Measurements from ENCODE around the gene SPOCK1. TPM values are rescaled to one million over a fixed set of nuclear protein-coding genes. Genes with fewer than 3 reads are reported as not detected.

SPOCK1 gene
- total and polyA plus RNA-seq, 9 of the 15 experiments (the other 6 are each of a cell fraction or from before 2014, with no cell fraction given), result 0.01 to 0.35 (median 0.04) TPM; not detected in 6

DNA sequence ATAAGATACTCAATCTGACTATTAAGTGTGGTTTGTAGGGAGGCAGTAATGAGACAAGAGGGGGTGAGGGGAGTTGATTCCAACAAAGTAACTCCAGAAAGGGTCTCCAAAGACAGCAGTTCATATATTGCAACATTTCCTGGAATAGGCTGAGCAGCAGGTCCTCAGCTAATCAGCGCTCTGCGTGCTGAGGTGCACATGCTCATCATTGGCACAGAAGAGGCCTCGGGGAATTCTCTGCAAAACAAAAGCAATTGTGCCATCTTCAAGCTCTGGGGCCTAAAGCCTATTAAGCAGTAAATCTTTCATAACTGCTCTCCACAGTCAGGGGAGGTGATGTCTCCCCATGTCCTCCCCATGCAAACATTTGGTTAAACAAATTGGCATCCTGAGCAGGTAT, 357.3 kb downstream of the SPOCK1 start (continued):
- TF ChIP-seq STAG1 (CRISPR knock-in tag; IDR thresholded peaks at IDR 0.05; ENCODE audit: borderline replicate concordance) (no peak), KLF6 (CRISPR knock-in tag; IDR thresholded peaks at IDR 0.05; ENCODE audit: borderline replicate concordance) (no peak), ZNF197 (CRISPR knock-in tag; IDR thresholded peaks at IDR 0.05; ENCODE audit: low read depth) (no peak), KHSRP (IDR thresholded peaks at IDR 0.05) (no peak), CC2D1A (IDR thresholded peaks at IDR 0.05) (no peak), MAFG (tag; conservative IDR thresholded peaks at IDR 0.05) (no peak)

DNA sequence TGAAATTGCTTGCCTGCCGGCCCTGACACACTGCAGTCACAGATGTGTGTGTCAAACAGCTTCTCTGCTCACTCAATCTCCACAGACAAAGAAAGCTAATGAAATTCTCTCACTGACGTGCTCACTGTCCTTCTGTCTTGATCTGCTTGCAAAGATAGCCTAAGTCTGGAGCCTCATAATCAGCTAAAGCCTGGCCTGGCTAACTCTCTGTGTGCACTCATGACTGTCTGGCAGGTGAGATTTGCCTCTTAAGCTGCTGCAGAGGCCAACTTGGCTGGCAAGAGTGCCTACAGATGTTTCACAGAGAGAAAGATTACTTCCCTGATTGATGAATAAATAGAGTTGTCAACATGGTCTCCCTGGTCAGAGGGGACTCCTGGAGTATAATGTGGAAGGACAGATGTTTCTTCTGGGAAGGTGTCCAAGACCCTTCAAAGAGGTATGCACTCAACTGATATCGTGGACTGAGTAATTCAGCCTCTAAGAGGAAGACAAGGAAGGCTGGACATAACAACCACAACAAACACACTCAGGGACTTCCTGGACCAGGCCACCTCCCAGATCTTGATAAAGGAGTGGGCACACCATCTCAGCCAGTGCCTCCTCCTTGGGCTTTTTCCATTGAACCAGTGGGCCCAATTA, 362.0 kb downstream of the SPOCK1 start:
- H3K9me1 ChIP-seq (ENCODE audit: control insufficient read depth, insufficient read depth, low read length), result no peaks in the 10 kb centered on the region
- H3K27ac ChIP-seq (ENCODE audit: extremely low read depth, low read depth, low read length), result no peak overlapping the region
- H3K36me3 ChIP-seq (ENCODE audit: control insufficient read depth, insufficient read depth, low read length), result no peaks in the 10 kb centered on the region
- FAIRE-seq (no peak), DNase-seq (ENCODE audit: extremely low read depth in 1 of 4, low spot score in 3 of 4) (peak in 1 of 4 experiments; percentile 9), ATAC-seq (no peak)
- H3K4me2 ChIP-seq (ENCODE audit: insufficient read depth, low read length), result no peak overlapping the region
- peaks cover 0 to 4% of the 10 kb centered on the region in 2 experiments; a peak in 1 of 5 replicates for H3K27me3 ChIP-seq (ENCODE audit: control insufficient read depth in 2 of 2, insufficient read depth in 2 of 2, low read length in 2 of 2)
- no peaks in the 10 kb centered on the region for H3K79me2 ChIP-seq (ENCODE audit: control insufficient read depth, insufficient read depth, low read length)
- H3K4me1 ChIP-seq (replicated peaks in 1 of 2; ENCODE audit: control insufficient read depth in 2 of 2, insufficient read depth in 2 of 2, low read length in 2 of 2), result no peaks in the 10 kb centered on the region
- intact Hi-C loops (cut with micrococcal nuclease) (no loop called here), in situ Hi-C loops (cut with MboI) (no loop called here)
- 0% methylated on average over 3 of the region's 3 CpGs for WGBS (ENCODE audit: insufficient coverage, low coverage, missing lambda C conversion rate)
- ChIA-PET POLR2A (no interaction called here), CTCF (ENCODE audit: low intra/inter-chr PET ratio) (no interaction called here)
- H2AFZ ChIP-seq (ENCODE audit: low read depth, low read length), result no peak overlapping the region
- H3K9ac ChIP-seq (ENCODE audit: insufficient read depth in 1 of 2, low read depth in 2 of 2, low read length in 2 of 2), result no peak overlapping the region
- no peak overlapping the region for H3K4me3 ChIP-seq
- no TSS peak for BruUV-seq (replicated peaks)
- no peaks in the 10 kb centered on the region; the same call in 1 of the 2 replicates for H4K20me1 ChIP-seq (replicated peaks; ENCODE audit: control insufficient read depth, insufficient read depth, low read length)
- H3K9me3 ChIP-seq (replicated peaks; ENCODE audit: control insufficient read depth, insufficient read depth, low read depth, low read length), result no peaks in the 10 kb centered on the region
- TF ChIP-seq EWSR1 (IDR thresholded peaks at IDR 0.05; ENCODE audit: borderline replicate concordance, low read depth, partially characterized antibody) (no peak), CBFA2T3 (IDR thresholded peaks at IDR 0.05) (peak; percentile 78), ZNF324 (CRISPR knock-in tag; IDR thresholded peaks at IDR 0.05) (peak; percentile 27; the same call in 1 of the 2 replicates), ARID1B (IDR thresholded peaks at IDR 0.05) (peak; percentile 34), CBFA2T2 (conservative IDR thresholded peaks at IDR 0.05) (peak; percentile 72), SAP30 (IDR thresholded peaks at IDR 0.05; ENCODE audit: borderline replicate concordance, insufficient read depth, low read depth, low read length, poor library complexity, severe bottlenecking) (no peak), JUN (IDR thresholded peaks at IDR 0.05; ENCODE audit: borderline replicate concordance, low read depth, low read length) (no peak), JUN (CRISPR knock-in tag; IDR thresholded peaks at IDR 0.05; ENCODE audit: borderline replicate concordance) (no peak), CAMTA2 (CRISPR knock-in tag; conservative IDR thresholded peaks at IDR 0.05) (no peak), MEIS2 (IDR thresholded peaks at IDR 0.05; ENCODE audit: partially characterized antibody) (peak; percentile 18)
- TF ChIP-seq, protein P1, sequence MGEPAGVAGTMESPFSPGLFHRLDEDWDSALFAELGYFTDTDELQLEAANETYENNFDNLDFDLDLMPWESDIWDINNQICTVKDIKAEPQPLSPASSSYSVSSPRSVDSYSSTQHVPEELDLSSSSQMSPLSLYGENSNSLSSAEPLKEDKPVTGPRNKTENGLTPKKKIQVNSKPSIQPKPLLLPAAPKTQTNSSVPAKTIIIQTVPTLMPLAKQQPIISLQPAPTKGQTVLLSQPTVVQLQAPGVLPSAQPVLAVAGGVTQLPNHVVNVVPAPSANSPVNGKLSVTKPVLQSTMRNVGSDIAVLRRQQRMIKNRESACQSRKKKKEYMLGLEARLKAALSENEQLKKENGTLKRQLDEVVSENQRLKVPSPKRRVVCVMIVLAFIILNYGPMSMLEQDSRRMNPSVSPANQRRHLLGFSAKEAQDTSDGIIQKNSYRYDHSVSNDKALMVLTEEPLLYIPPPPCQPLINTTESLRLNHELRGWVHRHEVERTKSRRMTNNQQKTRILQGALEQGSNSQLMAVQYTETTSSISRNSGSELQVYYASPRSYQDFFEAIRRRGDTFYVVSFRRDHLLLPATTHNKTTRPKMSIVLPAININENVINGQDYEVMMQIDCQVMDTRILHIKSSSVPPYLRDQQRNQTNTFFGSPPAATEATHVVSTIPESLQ (CRISPR knock-in tag; IDR thresholded peaks at IDR 0.05), result no peak
- TF ChIP-seq, protein P2, sequence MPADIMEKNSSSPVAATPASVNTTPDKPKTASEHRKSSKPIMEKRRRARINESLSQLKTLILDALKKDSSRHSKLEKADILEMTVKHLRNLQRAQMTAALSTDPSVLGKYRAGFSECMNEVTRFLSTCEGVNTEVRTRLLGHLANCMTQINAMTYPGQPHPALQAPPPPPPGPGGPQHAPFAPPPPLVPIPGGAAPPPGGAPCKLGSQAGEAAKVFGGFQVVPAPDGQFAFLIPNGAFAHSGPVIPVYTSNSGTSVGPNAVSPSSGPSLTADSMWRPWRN (IDR thresholded peaks at IDR 0.05; ENCODE audit: low read depth), result no peak
- TF ChIP-seq, protein P3, sequence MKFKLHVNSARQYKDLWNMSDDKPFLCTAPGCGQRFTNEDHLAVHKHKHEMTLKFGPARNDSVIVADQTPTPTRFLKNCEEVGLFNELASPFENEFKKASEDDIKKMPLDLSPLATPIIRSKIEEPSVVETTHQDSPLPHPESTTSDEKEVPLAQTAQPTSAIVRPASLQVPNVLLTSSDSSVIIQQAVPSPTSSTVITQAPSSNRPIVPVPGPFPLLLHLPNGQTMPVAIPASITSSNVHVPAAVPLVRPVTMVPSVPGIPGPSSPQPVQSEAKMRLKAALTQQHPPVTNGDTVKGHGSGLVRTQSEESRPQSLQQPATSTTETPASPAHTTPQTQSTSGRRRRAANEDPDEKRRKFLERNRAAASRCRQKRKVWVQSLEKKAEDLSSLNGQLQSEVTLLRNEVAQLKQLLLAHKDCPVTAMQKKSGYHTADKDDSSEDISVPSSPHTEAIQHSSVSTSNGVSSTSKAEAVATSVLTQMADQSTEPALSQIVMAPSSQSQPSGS (CRISPR knock-in tag; IDR thresholded peaks at IDR 0.05), result no peak
